Liver (tissue), 3 donors: Measurements from ENCODE around the gene SMAD7.

Experiments used
- GABPA ChIP-seq, 2 donors: IDR thresholded peaks in 1 of 2; conservative IDR thresholded peaks in 1 of 2; 2 replicates each; pipeline ENCODE4 v1.6.1; 2016; ENCODE audit warnings: antibody characterized with exemption in 2 of 2, mild to moderate bottlenecking in 1 of 2, moderate library complexity in 1 of 2
- RAD21 ChIP-seq, 2 donors: IDR thresholded peaks; 2 replicates each; pipeline ENCODE4 v1.6.1; 2016; ENCODE audit warnings: antibody characterized with exemption in 2 of 2, mild to moderate bottlenecking in 2 of 2
- TAF1 ChIP-seq: conservative IDR thresholded peaks from 2 replicates; pipeline ENCODE4 v1.6.1; 2016; ENCODE audit warnings: antibody characterized with exemption, mild to moderate bottlenecking
- YY1 ChIP-seq: IDR thresholded peaks from 2 replicates; pipeline ENCODE4 v1.6.1; 2016; ENCODE audit warnings: antibody characterized with exemption, mild to moderate bottlenecking
- TF ChIP-seq, protein P1 (sequence below): fragments of 150-350 bp; IDR thresholded peaks from 2 replicates; pipeline ENCODE4 v1.5.1; 2017; ENCODE audit warnings: improper control_type of control experiment, low read depth, low read length; ENCODE audit not compliant: missing input control
- TF ChIP-seq, protein P2 (sequence below): IDR thresholded peaks from 2 replicates; pipeline ENCODE4 v1.6.1; 2016; ENCODE audit warnings: antibody characterized with exemption, mild to moderate bottlenecking
- TF ChIP-seq, protein P3 (sequence below): IDR thresholded peaks from 2 replicates; pipeline ENCODE4 v1.6.1; 2016; ENCODE audit warnings: antibody characterized with exemption
- TF ChIP-seq, protein P4 (sequence below): IDR thresholded peaks from 2 replicates; pipeline ENCODE4 v1.6.1; 2016; ENCODE audit warnings: antibody characterized with exemption
- TF ChIP-seq, protein P5 (sequence below): IDR thresholded peaks from 2 replicates; pipeline ENCODE4 v1.6.1; 2016; ENCODE audit warnings: antibody characterized with exemption
- donor health status: healthy.
- donor health status: healthy.

DNA sequence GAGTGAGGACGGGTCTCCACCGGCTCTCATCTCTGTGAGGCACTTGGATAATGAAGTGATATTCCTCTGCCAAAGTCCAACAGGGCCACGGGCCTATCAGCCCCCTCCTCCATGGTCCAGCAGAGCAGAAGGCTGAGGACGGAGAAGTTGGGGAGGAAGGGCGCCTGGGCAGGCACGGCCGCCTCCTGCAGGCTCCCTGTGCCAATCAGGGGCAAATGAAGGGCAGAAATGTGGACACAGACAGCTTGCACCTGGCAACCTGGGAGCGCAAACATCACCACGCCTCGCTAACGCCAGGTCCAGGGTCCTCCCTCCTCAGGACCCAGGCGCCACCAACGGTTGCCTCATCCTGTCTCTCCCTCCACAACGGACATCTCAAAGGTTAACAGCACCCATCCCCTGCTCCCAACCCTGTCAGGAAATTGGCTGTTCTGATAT, 24.3 kb downstream of the SMAD7 start:
- peak; percentile 52 to 63 for TF ChIP-seq RAD21 (IDR thresholded peaks at IDR 0.05)
- TF ChIP-seq, protein P1, sequence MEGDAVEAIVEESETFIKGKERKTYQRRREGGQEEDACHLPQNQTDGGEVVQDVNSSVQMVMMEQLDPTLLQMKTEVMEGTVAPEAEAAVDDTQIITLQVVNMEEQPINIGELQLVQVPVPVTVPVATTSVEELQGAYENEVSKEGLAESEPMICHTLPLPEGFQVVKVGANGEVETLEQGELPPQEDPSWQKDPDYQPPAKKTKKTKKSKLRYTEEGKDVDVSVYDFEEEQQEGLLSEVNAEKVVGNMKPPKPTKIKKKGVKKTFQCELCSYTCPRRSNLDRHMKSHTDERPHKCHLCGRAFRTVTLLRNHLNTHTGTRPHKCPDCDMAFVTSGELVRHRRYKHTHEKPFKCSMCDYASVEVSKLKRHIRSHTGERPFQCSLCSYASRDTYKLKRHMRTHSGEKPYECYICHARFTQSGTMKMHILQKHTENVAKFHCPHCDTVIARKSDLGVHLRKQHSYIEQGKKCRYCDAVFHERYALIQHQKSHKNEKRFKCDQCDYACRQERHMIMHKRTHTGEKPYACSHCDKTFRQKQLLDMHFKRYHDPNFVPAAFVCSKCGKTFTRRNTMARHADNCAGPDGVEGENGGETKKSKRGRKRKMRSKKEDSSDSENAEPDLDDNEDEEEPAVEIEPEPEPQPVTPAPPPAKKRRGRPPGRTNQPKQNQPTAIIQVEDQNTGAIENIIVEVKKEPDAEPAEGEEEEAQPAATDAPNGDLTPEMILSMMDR: no peak
- TF ChIP-seq, protein P2, sequence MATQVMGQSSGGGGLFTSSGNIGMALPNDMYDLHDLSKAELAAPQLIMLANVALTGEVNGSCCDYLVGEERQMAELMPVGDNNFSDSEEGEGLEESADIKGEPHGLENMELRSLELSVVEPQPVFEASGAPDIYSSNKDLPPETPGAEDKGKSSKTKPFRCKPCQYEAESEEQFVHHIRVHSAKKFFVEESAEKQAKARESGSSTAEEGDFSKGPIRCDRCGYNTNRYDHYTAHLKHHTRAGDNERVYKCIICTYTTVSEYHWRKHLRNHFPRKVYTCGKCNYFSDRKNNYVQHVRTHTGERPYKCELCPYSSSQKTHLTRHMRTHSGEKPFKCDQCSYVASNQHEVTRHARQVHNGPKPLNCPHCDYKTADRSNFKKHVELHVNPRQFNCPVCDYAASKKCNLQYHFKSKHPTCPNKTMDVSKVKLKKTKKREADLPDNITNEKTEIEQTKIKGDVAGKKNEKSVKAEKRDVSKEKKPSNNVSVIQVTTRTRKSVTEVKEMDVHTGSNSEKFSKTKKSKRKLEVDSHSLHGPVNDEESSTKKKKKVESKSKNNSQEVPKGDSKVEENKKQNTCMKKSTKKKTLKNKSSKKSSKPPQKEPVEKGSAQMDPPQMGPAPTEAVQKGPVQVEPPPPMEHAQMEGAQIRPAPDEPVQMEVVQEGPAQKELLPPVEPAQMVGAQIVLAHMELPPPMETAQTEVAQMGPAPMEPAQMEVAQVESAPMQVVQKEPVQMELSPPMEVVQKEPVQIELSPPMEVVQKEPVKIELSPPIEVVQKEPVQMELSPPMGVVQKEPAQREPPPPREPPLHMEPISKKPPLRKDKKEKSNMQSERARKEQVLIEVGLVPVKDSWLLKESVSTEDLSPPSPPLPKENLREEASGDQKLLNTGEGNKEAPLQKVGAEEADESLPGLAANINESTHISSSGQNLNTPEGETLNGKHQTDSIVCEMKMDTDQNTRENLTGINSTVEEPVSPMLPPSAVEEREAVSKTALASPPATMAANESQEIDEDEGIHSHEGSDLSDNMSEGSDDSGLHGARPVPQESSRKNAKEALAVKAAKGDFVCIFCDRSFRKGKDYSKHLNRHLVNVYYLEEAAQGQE: peak; percentile 65
- TF ChIP-seq, protein P3, sequence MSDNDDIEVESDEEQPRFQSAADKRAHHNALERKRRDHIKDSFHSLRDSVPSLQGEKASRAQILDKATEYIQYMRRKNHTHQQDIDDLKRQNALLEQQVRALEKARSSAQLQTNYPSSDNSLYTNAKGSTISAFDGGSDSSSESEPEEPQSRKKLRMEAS: peak; percentile 90
- TF ChIP-seq, protein P4, sequence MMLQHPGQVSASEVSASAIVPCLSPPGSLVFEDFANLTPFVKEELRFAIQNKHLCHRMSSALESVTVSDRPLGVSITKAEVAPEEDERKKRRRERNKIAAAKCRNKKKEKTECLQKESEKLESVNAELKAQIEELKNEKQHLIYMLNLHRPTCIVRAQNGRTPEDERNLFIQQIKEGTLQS: peak; percentile 93
- no peak for TF ChIP-seq TAF1
- TF ChIP-seq GABPA (IDR thresholded peaks at IDR 0.05 in 1 of 2, conservative IDR thresholded peaks at IDR 0.05 in 1 of 2): peak in 1 of 2 donors; percentile 32
- TF ChIP-seq, protein P5, sequence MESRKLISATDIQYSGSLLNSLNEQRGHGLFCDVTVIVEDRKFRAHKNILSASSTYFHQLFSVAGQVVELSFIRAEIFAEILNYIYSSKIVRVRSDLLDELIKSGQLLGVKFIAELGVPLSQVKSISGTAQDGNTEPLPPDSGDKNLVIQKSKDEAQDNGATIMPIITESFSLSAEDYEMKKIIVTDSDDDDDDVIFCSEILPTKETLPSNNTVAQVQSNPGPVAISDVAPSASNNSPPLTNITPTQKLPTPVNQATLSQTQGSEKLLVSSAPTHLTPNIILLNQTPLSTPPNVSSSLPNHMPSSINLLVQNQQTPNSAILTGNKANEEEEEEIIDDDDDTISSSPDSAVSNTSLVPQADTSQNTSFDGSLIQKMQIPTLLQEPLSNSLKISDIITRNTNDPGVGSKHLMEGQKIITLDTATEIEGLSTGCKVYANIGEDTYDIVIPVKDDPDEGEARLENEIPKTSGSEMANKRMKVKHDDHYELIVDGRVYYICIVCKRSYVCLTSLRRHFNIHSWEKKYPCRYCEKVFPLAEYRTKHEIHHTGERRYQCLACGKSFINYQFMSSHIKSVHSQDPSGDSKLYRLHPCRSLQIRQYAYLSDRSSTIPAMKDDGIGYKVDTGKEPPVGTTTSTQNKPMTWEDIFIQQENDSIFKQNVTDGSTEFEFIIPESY: peak; percentile 77
- TF ChIP-seq YY1: peak; percentile 76
